GM18858 (cell line): ENCODE measurements around the gene P2RX1.
"Not testable (repeated sequence)": the region's sequence is repeated elsewhere in the genome, so short reads cannot be mapped to it uniquely, and the experiment has no call there.

ENCODE experiments used
- ATAC-seq: cut with Tn5 transposase; IDR thresholded peaks from one replicate; pipeline ENCODE4 v1.9.1; 2021; ENCODE audit not compliant: unreplicated experiment

The P2RX1 gene

GRCh38 chr17:3952186-3952585, 35.9 kb upstream of the P2RX1 start:
- ATAC-seq: no peak

GRCh38 chr17:3951420-3951819, 35.2 kb upstream of the P2RX1 start:
- ATAC-seq: no peak

- ATAC-seq: no peak
Observed at GRCh38 chr17:3951003-3951402, 34.7 kb upstream of the P2RX1 start.

- ATAC-seq: no peak
Observed at GRCh38 chr17:3950584-3950983, 34.3 kb upstream of the P2RX1 start.

GRCh38 chr17:3949418-3949817, 33.2 kb upstream of the P2RX1 start:
- ATAC-seq: no peak

GRCh38 chr17:3948551-3948950, 32.3 kb upstream of the P2RX1 start:
- ATAC-seq: not testable (repeated sequence)

- ATAC-seq: no peak
Observed at GRCh38 chr17:3947318-3947810, 31.1 kb upstream of the P2RX1 start.

- ATAC-seq: no peak
Observed at GRCh38 chr17:3946711-3947235, 30.5 kb upstream of the P2RX1 start.

- no peak for ATAC-seq
Observed at GRCh38 chr17:3944485-3945388, 28.5 kb upstream of the P2RX1 start.

- ATAC-seq: no peak
Observed at GRCh38 chr17:3943240-3943891, 27.1 kb upstream of the P2RX1 start.

GRCh38 chr17:3940965-3941698, 24.9 kb upstream of the P2RX1 start:
- no peak for ATAC-seq

GRCh38 chr17:3937359-3937758, 21.1 kb upstream of the P2RX1 start:
- no peak for ATAC-seq

- no peak for ATAC-seq
Observed at GRCh38 chr17:3935825-3936355, 19.6 kb upstream of the P2RX1 start.

GRCh38 chr17:3935140-3935542, 18.9 kb upstream of the P2RX1 start:
- no peak for ATAC-seq

GRCh38 chr17:3929764-3930163, 13.5 kb upstream of the P2RX1 start:
- no peak for ATAC-seq

- ATAC-seq: no peak
Observed at GRCh38 chr17:3929181-3929580, 12.9 kb upstream of the P2RX1 start.

- ATAC-seq: no peak
Observed at GRCh38 chr17:3928406-3928805, 12.1 kb upstream of the P2RX1 start.

GRCh38 chr17:3927628-3928340, 11.5 kb upstream of the P2RX1 start:
- ATAC-seq: no peak

- ATAC-seq: no peak
Observed at GRCh38 chr17:3926860-3927627, 10.8 kb upstream of the P2RX1 start.
